Ishikawa (cell line): ENCODE data around the gene CRTAC1.

Experiments
- CEBPB ChIP-seq: IDR thresholded peaks from 2 replicates; pipeline ENCODE4 v1.6.1; 2012
- CREB1 ChIP-seq: IDR thresholded peaks from 2 replicates; pipeline ENCODE4 v1.6.1; 2012; ENCODE audit warnings: low read depth
- EGR1 ChIP-seq: IDR thresholded peaks from 2 replicates; pipeline ENCODE4 v1.6.1; 2012
- EP300 ChIP-seq: IDR thresholded peaks from 2 replicates; pipeline ENCODE4 v1.6.1; 2012; ENCODE audit warnings: borderline replicate concordance
- FOXM1 ChIP-seq: IDR thresholded peaks from 2 replicates; pipeline ENCODE4 v1.6.1; 2012; ENCODE audit warnings: low read depth, borderline replicate concordance
- MAX ChIP-seq: IDR thresholded peaks from 2 replicates; pipeline ENCODE4 v1.6.1; 2012
- NFIC ChIP-seq: IDR thresholded peaks from 2 replicates; pipeline ENCODE4 v1.6.1; 2012
- RAD21 ChIP-seq: IDR thresholded peaks from 2 replicates; pipeline ENCODE4 v1.6.1; 2012; ENCODE audit warnings: low read depth
- REST ChIP-seq: IDR thresholded peaks from 2 replicates; pipeline ENCODE4 v1.6.1; 2012; ENCODE audit warnings: low read depth, mild to moderate bottlenecking
- TAF1 ChIP-seq: IDR thresholded peaks from 2 replicates; pipeline ENCODE4 v1.6.1; 2012; ENCODE audit warnings: low read depth, mild to moderate bottlenecking
- TCF12 ChIP-seq: IDR thresholded peaks from 2 replicates; pipeline ENCODE4 v1.6.1; 2012; ENCODE audit warnings: low read depth
- TEAD4 ChIP-seq: IDR thresholded peaks from 2 replicates; pipeline ENCODE4 v1.6.1; 2012
- USF1 ChIP-seq: IDR thresholded peaks from 2 replicates; pipeline ENCODE4 v1.6.1; 2012
- YY1 ChIP-seq: IDR thresholded peaks from 2 replicates; pipeline ENCODE4 v1.6.1; 2012; ENCODE audit warnings: low read depth
- ZBTB7A ChIP-seq: IDR thresholded peaks from 2 replicates; pipeline ENCODE4 v1.6.1; 2012; ENCODE audit warnings: low read depth

The CRTAC1 gene

DNA sequence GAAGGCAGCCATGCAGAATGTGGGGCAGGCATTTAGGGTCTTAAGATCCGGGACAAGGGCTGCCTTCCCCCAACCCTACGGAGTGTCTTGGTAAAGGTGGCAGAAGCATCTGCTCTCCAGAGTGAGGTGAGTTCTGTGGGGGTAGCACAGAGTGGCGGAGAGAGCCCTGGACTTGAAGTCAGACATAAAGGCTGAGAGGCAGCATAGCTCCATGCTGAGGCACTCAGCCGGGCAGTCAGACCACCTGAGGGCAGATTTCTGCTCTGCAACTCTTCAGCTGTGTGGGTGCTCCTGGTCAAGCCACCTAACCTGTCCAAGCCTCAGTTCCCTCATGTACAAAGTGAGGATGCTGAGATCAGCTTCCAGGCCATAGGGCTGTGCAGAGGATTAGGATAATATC lies 81.0 kb downstream of the CRTAC1 start:
- TF ChIP-seq REST (no peak), TCF12 (no peak), EP300 (no peak), ZBTB7A (no peak), EGR1 (no peak)

DNA sequence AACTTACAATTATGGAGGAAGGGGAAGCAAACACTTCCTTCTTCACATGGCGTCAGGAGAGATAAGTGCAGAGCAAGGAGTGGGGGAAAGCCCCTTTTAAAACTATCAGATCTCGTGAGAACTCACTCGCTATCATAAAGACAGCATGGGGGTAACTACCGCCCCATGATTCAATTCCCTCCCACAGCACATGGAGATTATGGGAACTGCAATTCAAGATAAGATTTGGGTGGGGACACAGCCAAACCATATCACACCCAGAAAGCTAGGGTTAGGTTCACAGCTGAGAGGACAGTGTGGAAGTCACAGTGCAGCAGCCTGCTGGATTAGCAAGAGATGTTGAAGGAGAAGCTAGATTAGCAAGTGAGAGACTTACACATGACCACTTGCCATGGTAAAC lies 81.6 kb downstream of the CRTAC1 start:
- TF ChIP-seq RAD21 (no peak), MAX (no peak), REST (no peak), TCF12 (no peak), EGR1 (no peak), CREB1 (no peak)

- no peak for TF ChIP-seq YY1
- no peak for TF ChIP-seq CREB1
- no peak for TF ChIP-seq EGR1
- no peak for TF ChIP-seq CEBPB
- TF ChIP-seq RAD21 = no peak
- no peak for TF ChIP-seq FOXM1
- TF ChIP-seq TAF1 = no peak
- no peak for TF ChIP-seq USF1
- TF ChIP-seq MAX = no peak
- no peak for TF ChIP-seq REST
- no peak for TF ChIP-seq NFIC
- no peak for TF ChIP-seq TCF12
- no peak for TF ChIP-seq EP300
- no peak for TF ChIP-seq ZBTB7A
- no peak for TF ChIP-seq TEAD4
These were observed 85.6 kb downstream of the CRTAC1 start for GRCh38 chr10:97944772-97945171.

- TF ChIP-seq YY1 (no peak), MAX (no peak), TAF1 (no peak), EGR1 (no peak), TCF12 (no peak)
These were observed 87.1 kb downstream of the CRTAC1 start for GRCh38 chr10:97943294-97943693.

DNA sequence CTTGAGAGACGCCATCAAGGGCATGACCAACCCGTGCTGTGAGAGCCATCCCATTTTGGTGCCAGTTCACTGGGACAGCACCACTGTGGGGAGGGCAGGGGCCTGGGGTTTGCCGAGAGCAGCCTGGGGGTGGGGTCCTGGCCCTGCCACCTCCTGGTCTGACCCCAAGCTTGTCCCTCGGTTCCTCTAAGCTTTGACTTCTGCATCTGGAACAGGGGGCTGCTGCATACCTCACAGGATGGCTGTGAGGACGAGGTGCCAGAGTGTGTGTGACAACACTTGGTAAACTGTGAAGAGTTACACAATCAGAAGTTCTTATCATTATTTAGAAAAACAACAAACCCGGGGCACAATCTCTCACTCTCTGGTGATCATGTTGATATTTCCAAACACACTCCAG lies 89.9 kb downstream of the CRTAC1 start:
- no peak for TF ChIP-seq TCF12
- TF ChIP-seq TEAD4 = no peak
- no peak for TF ChIP-seq CEBPB
- no peak for TF ChIP-seq EGR1
- TF ChIP-seq RAD21 = no peak
- TF ChIP-seq FOXM1 = no peak
- no peak for TF ChIP-seq ZBTB7A
- no peak for TF ChIP-seq CREB1
- TF ChIP-seq TAF1 = no peak
- TF ChIP-seq YY1 = no peak
- TF ChIP-seq USF1 = no peak
- no peak for TF ChIP-seq MAX
- TF ChIP-seq NFIC = no peak
- no peak for TF ChIP-seq EP300
